ENCODE data around the gene AGBL1.

Gene AGBL1

DNA sequence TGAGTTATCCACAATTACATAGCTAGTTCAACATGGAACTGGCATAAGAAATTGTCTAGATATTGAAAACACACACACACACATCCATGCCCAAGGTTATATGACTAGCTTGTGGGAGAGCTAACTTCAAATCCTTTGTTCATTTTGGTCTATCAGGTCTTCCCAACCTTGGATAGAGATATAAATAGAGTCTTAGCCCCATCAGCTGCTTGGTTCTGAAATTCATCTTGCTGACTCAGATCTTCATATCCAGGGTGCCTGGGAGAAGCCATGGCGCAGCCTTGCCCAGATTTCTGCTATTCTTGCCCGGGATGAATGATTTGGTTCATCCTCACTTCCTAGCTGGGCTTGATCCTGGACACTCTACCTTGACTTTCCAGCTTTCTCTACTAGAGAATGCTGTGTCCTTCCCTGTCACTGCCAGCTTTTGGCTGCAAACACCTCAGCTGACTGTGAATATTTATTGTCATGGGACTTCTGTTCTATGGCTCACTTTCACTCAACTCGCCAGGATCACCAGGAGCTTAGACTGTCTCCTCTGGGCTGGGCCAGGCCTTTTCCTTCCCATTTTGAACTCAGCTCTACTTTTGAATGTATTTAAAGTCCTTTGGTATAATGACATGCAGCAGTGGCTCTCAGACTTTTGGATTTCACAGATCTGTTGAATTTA is 324.4 kb downstream of the AGBL1 start:
- no peaks in the 10 kb centered on the region for H3K4me1 ChIP-seq (ENCODE audit: control insufficient read depth in 1 of 2, insufficient read depth in 1 of 2, low read depth in 1 of 2, low read length in 1 of 2)
- TF ChIP-seq, protein P1, sequence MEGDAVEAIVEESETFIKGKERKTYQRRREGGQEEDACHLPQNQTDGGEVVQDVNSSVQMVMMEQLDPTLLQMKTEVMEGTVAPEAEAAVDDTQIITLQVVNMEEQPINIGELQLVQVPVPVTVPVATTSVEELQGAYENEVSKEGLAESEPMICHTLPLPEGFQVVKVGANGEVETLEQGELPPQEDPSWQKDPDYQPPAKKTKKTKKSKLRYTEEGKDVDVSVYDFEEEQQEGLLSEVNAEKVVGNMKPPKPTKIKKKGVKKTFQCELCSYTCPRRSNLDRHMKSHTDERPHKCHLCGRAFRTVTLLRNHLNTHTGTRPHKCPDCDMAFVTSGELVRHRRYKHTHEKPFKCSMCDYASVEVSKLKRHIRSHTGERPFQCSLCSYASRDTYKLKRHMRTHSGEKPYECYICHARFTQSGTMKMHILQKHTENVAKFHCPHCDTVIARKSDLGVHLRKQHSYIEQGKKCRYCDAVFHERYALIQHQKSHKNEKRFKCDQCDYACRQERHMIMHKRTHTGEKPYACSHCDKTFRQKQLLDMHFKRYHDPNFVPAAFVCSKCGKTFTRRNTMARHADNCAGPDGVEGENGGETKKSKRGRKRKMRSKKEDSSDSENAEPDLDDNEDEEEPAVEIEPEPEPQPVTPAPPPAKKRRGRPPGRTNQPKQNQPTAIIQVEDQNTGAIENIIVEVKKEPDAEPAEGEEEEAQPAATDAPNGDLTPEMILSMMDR (IDR thresholded peaks at IDR 0.05), result no peak
- H3K27ac ChIP-seq, result no peak overlapping the region
- no peaks in the 10 kb centered on the region for H3K27me3 ChIP-seq
- no peaks in the 10 kb centered on the region for H3K36me3 ChIP-seq
- H3K9me3 ChIP-seq, result no peaks in the 10 kb centered on the region
- H3K4me3 ChIP-seq (ENCODE audit: low read depth in 1 of 2, low read length in 1 of 2), result no peak overlapping the region

DNA sequence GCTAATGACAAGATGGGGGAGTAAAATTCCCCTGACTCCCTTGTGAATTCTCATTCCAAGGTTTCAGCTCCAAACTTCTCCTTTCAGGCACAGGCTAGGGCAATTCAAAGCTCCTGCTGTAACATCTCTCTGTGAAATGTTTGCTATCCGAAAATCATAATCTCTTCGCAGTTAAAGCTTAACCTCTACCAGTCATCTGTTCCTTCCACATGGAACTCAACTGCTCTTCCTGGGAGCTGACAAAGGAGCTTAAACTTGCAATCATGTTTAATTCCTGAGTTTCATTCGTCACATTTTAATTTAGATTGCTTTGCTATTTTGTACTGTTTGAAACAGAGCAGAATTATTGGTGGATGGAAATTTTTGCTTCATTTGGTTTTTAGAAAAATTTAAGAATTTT is 328.6 kb downstream of the AGBL1 start:
- TF ChIP-seq, protein P1 (IDR thresholded peaks at IDR 0.05), result no peak
- no peaks in the 10 kb centered on the region for H3K9me3 ChIP-seq

DNA sequence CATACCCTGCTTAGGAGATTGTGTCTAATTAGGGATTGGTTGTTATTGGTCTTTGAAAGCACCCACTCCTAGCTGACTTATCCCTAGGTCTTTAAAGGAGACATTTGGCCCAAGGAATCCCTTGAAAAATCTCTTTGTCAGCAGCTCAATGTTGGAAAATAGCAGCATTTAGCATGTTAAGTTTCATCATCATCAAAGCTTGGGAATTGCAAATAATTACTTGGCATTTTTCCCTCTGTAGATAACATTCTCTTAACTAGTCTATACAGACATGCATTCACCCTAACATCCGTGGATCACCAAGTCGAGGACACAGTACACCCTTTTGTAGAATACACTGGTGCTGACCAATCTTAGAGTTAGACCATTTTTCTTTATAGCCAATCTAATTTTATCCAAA is 332.2 kb downstream of the AGBL1 start:
- H3K27me3 ChIP-seq, result no peaks in the 10 kb centered on the region
- H3K36me3 ChIP-seq, result no peaks in the 10 kb centered on the region
- H3K9me3 ChIP-seq, result no peaks in the 10 kb centered on the region
- H3K4me1 ChIP-seq (ENCODE audit: control insufficient read depth in 1 of 2, insufficient read depth in 1 of 2, low read depth in 1 of 2, low read length in 1 of 2), result no peaks in the 10 kb centered on the region
- no peak overlapping the region for H3K4me3 ChIP-seq (ENCODE audit: low read depth in 1 of 2, low read length in 1 of 2)
- TF ChIP-seq, protein P1 (IDR thresholded peaks at IDR 0.05), result no peak
- H3K27ac ChIP-seq, result no peak overlapping the region

More for the DNA sequence above, 328.6 kb downstream of the AGBL1 start:
- H3K27me3 ChIP-seq, result no peaks in the 10 kb centered on the region
- H3K36me3 ChIP-seq, result no peaks in the 10 kb centered on the region
- no peak overlapping the region for H3K4me3 ChIP-seq (ENCODE audit: low read depth in 1 of 2, low read length in 1 of 2)
- H3K27ac ChIP-seq, result no peak overlapping the region
- H3K4me1 ChIP-seq (ENCODE audit: control insufficient read depth in 1 of 2, insufficient read depth in 1 of 2, low read depth in 1 of 2, low read length in 1 of 2), result no peaks in the 10 kb centered on the region

DNA sequence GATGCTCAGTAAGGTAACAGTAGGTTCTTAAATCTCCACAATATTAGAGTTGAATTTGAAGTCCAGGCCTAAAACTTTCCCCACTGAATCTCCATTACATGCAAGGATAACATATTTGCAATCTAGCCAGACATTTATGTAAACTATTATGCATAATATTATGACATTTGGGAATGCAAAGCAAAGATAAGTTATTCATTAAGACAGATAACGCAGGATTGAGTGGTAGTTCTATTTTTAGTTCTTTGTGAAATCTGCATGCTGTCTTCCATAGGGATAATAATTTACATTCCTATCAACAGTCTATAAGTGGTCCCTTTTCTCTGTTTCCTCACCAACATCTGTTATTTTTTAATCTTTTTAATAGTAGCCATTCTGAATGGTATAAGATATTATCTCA is 333.5 kb downstream of the AGBL1 start:
- Histone ChIP-seq H3K9me3 (no peaks in the 10 kb centered on the region), H3K36me3 (no peaks in the 10 kb centered on the region), H3K27me3 (no peaks in the 10 kb centered on the region), H3K4me3 (ENCODE audit: low read depth in 1 of 2, low read length in 1 of 2) (no peak overlapping the region), H3K4me1 (ENCODE audit: control insufficient read depth in 1 of 2, insufficient read depth in 1 of 2, low read depth in 1 of 2, low read length in 1 of 2) (no peaks in the 10 kb centered on the region), H3K27ac (no peak overlapping the region)
- TF ChIP-seq, protein P1 (IDR thresholded peaks at IDR 0.05), result no peak

DNA sequence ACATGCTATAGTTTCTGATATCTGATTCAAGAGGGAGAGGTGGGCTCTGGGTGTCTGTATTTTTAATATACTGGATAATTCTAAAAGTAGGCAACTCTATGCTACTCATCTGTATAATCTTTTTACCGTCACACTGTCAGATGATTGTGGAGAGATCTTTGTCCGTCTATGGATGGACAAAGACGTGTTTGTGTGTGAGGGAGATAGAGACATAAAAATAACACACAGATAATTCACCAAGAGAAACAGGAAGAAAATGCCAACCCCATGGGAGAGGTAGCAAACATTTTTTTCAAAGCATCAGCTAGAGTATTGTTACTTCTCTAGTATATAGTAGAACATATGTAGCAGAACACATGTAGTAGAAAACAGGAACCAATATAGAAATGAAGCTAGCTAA is 346.1 kb downstream of the AGBL1 start:
- Histone ChIP-seq H3K4me1 (ENCODE audit: control insufficient read depth in 1 of 2, insufficient read depth in 1 of 2, low read depth in 1 of 2, low read length in 1 of 2) (no peaks in the 10 kb centered on the region), H3K27ac (no peak overlapping the region), H3K27me3 (no peaks in the 10 kb centered on the region), H3K4me3 (ENCODE audit: low read depth in 1 of 2, low read length in 1 of 2) (no peak overlapping the region), H3K36me3 (no peaks in the 10 kb centered on the region), H3K9me3 (no peaks in the 10 kb centered on the region)
- TF ChIP-seq, protein P1 (IDR thresholded peaks at IDR 0.05), result no peak
